HPDE6-E6E7 (cell line): Measurements from ENCODE around the gene GRID1.

Experiments
- DNase-seq: peaks from one replicate; pipeline ENCODE4 v3.0.0; 2011; ENCODE audit warnings: missing footprints; ENCODE audit errors: extremely low spot score

The GRID1 gene

DNA sequence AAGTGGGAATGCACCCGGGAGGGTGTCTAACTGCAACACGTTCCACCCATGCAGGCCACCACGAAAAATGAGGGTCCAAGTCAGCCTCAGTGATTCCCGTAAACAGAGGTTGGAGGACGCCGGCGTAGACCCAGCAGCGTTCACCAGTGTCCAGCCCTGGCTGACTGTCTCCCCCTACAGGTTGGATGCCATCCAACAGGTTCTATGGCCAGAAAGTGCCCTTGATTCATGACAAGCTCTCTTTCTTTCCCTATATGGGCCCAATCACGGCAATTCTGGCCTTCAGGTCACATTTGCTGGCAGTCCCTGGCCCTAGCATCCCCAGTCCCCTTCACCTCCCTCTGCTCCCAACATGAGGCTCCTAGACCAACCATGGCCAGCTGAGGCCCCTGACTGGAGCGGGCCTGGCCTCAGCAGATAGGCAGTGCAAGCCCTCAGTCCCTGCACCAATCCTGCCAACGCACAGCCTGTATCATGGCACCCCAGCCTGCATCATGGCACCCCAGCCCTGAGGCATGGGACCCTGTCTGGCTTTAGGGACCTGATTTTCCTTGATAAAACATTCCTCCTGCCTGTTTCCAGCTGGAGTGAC lies 227.4 kb downstream of the GRID1 start:
- peak; percentile 20 for DNase-seq

DNA sequence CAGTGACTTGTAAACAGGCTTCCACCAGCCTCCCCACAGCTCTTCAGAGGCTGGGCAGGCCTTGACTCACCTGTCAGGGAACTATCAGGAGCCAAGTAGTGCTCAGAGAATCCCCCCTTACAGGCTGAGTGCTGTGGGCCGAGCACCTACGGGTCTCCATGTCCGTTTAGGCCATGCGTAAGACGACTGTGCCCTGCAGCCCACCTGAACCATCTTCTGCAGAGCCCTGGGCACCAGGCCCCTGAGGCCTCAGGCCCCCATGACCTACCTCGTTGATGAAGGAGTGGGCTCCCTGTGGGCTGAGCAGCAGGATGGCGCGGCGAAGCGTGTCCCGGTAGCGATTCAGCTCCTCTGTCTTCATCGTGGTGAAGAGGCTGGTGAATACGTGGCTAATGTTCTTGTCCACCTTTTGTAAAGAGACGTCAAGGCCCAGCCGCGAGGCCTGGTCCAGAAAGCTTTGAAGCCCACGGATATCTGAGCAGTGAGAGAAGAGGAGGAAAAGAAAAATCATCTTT lies 228.0 kb downstream of the GRID1 start:
- no peak for DNase-seq

DNA sequence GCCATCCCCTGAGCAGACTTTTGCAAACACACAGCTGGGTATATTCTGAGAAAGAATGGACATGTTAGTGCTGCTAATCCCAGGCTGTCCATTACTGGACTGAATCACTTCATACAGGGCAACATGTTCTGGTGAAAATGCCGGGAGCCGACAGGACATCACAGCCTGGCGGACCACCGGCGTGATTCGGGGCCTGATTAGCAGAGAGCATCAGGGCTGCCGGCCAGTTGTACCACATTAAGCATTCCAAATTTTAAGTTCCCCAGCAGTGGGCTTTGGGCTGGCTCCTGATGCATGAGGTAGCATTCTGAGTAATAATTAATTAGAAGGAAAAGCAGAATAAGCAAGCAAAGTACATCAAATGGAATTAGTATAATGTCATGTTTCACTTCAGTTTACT lies 229.0 kb downstream of the GRID1 start:
- no peak for DNase-seq

DNA sequence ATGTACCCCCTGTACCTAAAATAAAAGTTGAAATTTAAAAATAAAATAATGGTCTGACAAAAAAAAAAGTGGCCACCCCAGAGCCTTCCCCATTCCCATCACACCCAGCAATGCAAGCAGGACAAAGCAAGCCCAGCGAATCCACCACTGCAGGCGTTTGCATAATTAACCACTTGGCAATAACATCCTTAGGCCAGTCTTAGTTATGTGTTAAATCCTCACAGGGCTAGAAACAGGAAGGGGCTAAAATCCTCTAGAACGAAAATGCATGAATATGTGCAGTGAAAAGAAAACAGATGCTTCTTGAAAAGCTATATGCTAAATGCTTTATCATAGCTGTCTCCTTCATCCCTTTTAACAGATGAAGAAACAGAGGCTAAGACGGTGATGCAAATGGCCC lies 229.7 kb downstream of the GRID1 start:
- no peak for DNase-seq

DNA sequence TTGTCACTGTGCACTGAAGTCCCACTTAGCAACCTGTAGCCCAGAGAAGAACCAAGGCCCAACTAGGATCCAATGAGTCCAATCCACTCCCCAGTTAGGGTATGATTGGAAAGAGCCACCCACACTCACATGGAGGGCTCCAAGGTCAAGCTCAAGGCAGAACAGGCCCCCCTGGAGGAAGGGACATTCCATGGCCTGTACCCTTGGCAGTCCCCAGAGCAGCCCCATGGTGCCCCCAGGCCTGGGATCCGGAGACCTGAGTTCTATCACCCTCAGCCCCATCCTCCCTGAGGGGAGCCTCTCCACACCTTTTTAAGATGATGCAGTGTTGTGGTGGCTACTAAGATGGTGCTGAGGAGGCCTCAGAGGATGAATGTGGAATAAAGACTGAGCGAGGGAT lies 231.4 kb downstream of the GRID1 start:
- no peak for DNase-seq

DNA sequence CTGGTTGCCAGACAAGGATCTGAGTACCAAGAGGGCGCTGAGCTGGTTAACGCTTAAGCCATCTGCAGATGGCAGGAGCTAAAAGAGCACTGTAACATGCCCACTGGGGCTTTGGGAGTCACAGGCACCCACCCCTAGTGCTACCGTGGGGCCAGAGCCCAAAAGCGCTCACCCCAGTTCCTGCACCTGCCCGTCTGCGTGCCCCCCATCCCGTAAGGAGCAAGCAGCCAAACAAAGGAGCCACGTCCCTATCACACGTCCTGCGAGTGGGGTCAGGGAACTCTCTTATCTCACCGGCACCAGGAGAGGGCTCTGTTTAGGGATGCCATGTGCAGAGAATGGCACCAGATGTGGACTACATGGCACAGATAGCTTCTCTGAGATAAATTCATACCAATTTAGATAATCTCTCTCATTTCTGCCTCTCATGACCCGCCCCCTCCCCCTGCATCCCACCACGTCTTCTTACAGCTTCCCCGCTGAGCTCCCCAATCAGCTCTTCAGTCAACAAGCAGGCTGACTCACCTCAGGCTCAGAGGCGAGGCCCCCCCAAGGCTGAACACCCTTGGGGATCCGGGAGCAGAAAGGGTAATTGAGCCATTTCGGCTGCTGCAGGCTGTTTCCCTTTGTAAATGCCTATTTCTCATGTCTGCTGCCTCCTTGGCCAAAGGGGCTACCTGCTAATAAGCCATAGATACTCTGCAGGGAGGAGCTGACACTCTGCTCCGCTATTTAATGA lies 235.7 kb downstream of the GRID1 start:
- no peak for DNase-seq

DNA sequence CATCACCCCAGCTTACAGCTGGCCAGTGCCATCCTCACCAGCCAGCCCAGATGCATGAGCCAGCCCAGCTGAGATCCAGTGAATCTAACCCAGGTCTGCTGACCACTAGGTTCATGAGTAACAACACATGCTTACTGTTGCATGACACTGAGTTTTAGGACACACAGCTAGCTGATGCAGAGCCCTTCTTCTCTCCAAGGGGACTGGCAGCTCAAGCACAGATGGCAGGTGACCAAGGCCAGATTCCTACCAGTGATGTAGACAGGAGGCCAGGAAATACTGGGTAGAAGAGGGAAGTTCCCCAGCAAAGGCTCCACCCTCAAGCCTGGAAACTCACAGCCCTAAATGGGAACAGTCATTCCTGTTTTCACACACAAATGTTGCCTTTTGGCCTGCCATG lies 236.6 kb downstream of the GRID1 start:
- no peak for DNase-seq

DNA sequence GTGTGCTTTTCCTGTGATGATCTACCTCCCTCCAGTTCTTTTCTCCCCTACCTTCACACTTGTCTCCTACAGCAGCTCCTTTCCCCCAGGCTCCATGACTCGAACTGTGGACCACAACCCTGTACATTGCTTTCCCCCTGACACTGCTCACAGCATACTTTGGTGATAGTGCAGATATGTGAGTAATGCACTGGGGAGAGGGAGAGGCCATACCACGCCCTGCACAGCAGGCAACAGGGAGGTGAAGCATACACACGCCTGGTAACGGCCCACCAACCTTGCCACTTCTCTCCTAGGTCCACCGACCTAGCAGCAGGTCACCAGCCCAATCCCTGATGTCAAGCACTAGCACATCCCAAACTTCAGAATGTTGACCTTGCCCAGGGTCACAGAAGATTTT lies 238.2 kb downstream of the GRID1 start:
- DNase-seq, result no peak

DNA sequence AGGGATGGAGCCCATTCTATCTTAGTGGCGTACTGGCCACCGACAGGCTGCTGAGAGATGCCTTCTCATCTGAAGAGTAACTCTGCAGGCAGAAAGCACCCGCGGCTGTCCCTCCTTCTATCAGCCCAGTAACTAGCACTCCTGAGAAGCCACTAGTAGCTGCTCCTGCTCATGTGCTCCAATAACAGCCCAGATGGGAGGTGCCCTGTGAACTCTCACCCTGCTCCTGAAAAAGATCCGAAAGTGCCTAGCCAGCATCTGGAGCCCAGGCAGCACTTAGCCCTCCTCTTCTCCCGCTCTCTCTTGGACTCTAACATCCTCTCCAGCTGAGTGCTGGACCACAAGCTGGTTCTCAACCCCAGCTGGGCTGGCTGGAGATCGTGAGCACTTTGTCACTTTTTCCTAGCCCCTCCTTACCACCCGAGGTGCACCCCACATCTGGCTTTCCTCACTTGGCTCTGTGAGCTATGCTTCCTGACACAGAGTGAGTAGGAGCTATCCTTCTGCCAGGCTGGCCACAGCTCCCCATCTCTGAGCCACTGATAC lies 239.2 kb downstream of the GRID1 start:
- no peak for DNase-seq

DNA sequence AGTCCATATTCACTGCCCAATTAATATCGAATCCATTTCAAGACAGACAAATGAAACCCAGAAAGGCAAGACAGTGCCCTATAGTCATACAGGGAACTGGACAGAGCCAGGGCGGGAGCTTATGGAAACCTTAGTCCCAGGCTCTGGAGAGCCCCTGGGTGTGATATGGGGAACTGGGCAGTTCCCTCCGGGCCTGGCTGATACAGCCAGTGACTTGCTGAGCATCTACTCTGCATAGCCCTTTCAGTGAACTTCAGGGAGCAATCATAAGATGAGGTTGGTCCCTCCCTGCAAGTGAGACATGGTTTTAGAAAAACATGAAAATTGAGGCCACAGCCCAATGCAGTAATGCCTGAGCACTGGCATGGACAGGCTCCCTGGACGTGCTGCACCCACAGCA lies 241.9 kb downstream of the GRID1 start:
- no peak for DNase-seq

GRCh38 chr10:86123715-86124114 lies 242.9 kb downstream of the GRID1 start:
- DNase-seq, result no peak

DNA sequence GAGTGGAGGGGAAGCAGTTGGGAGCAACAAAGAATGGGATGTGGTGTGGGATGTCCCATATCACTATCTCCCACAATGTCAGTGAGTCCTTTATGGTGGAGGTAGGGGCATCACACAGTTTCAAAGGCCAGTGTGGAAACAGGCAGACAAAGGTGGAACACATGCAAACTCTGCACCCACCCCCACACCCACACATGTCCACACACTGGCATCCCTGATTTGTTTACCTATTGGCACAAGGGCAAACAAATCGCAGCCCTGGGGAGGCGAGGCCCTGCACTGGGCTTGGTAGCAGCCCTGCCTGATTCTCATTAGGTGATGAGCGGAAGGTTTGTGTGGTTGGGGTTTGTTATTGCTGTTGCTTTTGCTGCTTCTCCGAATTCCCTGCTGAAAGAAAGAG lies 243.3 kb downstream of the GRID1 start:
- DNase-seq, result no peak

GRCh38 chr10:86122646-86123045 lies 243.9 kb downstream of the GRID1 start:
- DNase-seq, result no peak

DNA sequence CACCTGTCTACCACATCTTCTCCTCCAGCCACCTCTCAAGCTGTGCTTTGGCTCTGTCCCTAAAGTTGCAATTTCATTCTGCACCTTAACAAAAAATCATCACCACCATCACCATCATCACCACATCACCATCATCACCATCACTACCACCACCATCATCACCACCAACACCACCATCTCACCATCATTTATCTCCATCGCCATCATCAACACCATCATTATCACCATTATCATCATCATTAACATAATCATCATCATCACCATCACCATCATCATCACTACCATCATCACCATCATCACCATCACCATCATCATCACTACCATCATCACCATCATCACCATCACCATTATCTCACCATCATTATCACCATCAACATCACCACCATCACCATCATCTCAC lies 245.4 kb downstream of the GRID1 start:
- no peak for DNase-seq

DNA sequence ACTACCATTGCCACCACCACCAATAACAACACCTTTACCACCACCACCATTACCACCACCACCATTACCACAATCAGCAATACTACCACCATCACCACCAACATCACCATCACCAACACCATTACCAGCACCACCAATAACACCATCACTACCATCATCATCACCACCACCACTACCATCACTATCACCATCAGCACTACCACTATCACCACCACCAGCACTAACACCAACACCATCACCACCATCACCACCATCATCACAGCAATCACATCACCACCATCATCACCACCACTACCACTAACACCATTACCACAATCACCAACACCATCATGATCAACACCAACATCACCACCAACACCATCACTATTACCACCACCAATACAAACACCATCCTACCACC lies 249.5 kb downstream of the GRID1 start:
- DNase-seq, result no peak

- no peak for DNase-seq
Measured at GRCh38 chr10:86113983-86114382, 252.6 kb downstream of the GRID1 start.

- DNase-seq, result no peak
Measured at GRCh38 chr10:86113501-86113900, 253.1 kb downstream of the GRID1 start.

DNA sequence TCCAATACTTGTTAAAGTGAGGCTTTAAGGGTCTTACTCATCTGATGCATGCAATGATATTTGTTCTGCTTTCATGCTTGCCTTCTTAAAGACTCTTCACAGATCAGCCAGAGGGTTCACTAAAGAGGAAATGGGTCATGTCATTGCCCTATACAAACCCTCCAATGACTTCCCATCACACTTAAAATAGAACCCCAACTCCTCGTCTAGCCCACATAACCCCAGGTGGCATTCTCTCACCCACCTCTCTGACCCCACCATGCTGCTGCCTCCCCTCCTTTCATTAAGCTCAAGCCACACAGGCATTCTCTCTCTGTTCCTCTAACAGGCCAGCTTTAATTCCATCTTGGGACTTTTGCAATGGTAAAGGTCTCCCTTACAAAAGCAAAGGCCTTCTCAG lies 253.6 kb downstream of the GRID1 start:
- DNase-seq, result no peak

DNA sequence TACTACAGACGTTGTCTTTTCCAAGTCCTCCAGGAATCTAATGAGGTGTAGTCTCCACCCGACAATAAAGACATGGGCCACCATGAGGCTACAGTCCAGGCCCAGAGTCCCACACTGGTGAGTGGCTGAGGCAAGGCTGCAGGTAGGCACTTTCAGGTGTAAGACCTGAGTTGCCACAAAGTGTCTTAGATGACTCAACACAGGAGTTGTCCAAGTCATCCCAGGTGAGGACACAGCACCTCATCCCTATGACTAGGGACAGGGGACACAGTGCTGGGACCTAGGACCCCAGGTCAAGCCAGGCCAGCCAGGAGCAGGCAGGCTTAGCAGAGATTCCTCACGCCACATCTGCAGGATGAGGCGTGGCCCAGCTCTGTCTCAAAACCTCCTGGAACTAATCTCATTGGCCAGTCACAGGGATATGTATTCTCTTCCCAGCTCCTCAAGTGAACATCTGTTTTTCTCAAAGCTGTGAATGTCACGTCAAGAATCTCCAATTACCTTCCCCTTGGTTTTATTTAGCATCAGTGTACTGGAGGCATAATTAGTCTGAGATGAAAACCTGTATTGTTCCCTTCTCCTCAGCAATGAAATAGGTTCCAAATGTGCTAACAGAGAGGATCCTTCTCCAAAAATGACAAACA lies 254.6 kb downstream of the GRID1 start:
- no peak for DNase-seq

- DNase-seq, result no peak
Measured at GRCh38 chr10:86110156-86110786, 256.3 kb downstream of the GRID1 start.

GRCh38 chr10:86109421-86109820 lies 257.2 kb downstream of the GRID1 start:
- DNase-seq, result no peak

DNA sequence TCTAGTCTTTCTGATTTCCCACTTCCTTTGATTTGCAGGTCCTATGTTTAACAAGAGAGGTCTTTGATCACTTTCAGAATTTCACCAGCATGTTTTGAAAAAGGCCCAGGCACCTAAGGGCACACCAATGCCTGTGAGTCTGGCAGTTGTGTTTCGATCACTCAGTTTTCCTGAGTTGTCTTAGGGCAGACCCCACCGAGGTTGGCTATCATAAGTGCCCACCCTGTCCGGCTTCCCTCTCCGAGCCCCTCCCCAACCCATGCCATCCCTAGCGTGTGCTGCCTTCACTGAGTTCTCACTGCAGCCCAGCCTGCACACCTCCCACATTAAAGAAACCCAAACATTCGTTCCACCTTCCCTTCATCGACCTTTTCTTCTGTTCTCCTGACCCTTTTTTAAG lies 257.9 kb downstream of the GRID1 start:
- DNase-seq, result no peak
